Prostate gland (tissue), 2 donors: ENCODE data around the gene CDH16. TPM values are rescaled to one million over a fixed set of nuclear protein-coding genes. Genes with fewer than 3 reads are reported as not detected.

Experiments used
- DNase-seq: peaks from one replicate; pipeline ENCODE4 v3.0.0-alpha.2; 2019; ENCODE audit warnings: low spot score
- H3K27ac ChIP-seq, 2 donors: fragments of 200-600 bp; sonication (generic); 2 replicates each; pipeline ENCODE4 v1.5.1; 2017 to 2019
- H3K27me3 ChIP-seq: fragments of 200-600 bp; sonication (generic); replicated peaks from 2 replicates; pipeline ENCODE4 v1.5.1; 2019; ENCODE audit not compliant: insufficient read depth
- H3K36me3 ChIP-seq, 2 donors: fragments of 200-600 bp; sonication (generic); 1 replicate in 1 of 2; 2 replicates in 1 of 2; pipeline versions ENCODE4 v1.5.1 to v1.8.1; 2017 to 2019
- H3K4me1 ChIP-seq: fragments of 200-600 bp; sonication (generic); replicated peaks from 2 replicates; pipeline ENCODE4 v1.5.1; 2019
- H3K4me3 ChIP-seq, 2 donors: fragments of 200-600 bp; sonication (generic); 2 replicates each; pipeline ENCODE4 v1.5.1; 2017 to 2019
- H3K9me3 ChIP-seq: fragments of 200-600 bp; sonication (generic); 2 replicates; pipeline ENCODE4 v1.5.1; 2017
- POLR2A ChIP-seq: fragments of 450-650 bp; IDR thresholded peaks from one replicate; pipeline ENCODE4 v1.6.1; 2016; ENCODE audit warnings: antibody characterized with exemption, mild to moderate bottlenecking
- POLR2AphosphoS5 ChIP-seq: sonication (generic); formaldehyde crosslinking; IDR thresholded peaks from one replicate; pipeline ENCODE4 v1.6.1; 2017; ENCODE audit warnings: antibody characterized with exemption
- WGBS: methylation state at CpG from one replicate; pipeline ENCODE4 v1.1.5; 2018; 5-methylcytosine and 5-hydroxymethylcytosine counted together
- intact Hi-C: fragments of 100-400 bp; cut with DNase I; formaldehyde crosslinking; loops from one replicate; pipeline ENCODE4 v1.14.2; 2022
- total RNA-seq, 2 donors: library from RNA; depleted of rRNA; stranded (reverse); fragments of >200 nt; gene quantifications; one replicate each; pipeline ENCODE4 v1.1.0, GENCODE V29; 2016
- TF ChIP-seq, protein P1 (sequence below), 4 experiments: fragments of 200-600 bp in 2 of 4; fragments of 450-650 bp in 2 of 4; sonication (generic) in 2 of 4; IDR thresholded peaks; 1 replicate in 3 of 4; 2 replicates in 1 of 4; pipeline ENCODE4 v1.5.1; 2016 to 2019; ENCODE audit warnings: antibody characterized with exemption in 4 of 4, mild to moderate bottlenecking in 2 of 4, moderate library complexity in 2 of 4

Gene CDH16
- total RNA-seq, 2 donors from 2014 or later: not detected

GRCh38 chr16:66920924-66921680 is 2.4 kb upstream of the CDH16 start:
- TF ChIP-seq, protein P1, sequence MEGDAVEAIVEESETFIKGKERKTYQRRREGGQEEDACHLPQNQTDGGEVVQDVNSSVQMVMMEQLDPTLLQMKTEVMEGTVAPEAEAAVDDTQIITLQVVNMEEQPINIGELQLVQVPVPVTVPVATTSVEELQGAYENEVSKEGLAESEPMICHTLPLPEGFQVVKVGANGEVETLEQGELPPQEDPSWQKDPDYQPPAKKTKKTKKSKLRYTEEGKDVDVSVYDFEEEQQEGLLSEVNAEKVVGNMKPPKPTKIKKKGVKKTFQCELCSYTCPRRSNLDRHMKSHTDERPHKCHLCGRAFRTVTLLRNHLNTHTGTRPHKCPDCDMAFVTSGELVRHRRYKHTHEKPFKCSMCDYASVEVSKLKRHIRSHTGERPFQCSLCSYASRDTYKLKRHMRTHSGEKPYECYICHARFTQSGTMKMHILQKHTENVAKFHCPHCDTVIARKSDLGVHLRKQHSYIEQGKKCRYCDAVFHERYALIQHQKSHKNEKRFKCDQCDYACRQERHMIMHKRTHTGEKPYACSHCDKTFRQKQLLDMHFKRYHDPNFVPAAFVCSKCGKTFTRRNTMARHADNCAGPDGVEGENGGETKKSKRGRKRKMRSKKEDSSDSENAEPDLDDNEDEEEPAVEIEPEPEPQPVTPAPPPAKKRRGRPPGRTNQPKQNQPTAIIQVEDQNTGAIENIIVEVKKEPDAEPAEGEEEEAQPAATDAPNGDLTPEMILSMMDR (IDR thresholded peaks at IDR 0.05): no peak
- WGBS: 58% methylated on average over 8 of the region's 9 CpGs
- H3K27me3 ChIP-seq: no peaks in the 10 kb centered on the region
- H3K9me3 ChIP-seq: no peaks in the 10 kb centered on the region
- H3K4me1 ChIP-seq: peaks cover 5% of the 10 kb centered on the region
- intact Hi-C loops: no loop called here
- H3K4me3 ChIP-seq: no peak overlapping the region
- no peak overlapping the region for H3K27ac ChIP-seq
- H3K36me3 ChIP-seq: no peaks in the 10 kb centered on the region
- no peak for DNase-seq

DNA sequence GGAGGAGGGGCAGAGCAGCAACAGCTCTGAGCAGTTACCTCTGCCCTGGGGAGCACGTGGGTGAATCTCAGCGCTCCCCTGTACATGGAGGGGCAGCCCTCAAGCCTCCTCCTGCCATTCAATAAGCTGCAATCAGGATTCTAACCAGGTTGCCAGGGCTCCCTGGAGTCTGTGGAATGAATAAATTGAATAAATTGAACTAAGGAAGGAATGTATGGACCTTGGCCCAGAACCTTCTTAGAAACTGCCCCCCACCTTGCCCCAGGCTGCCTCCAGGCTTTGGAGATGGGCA is 1.6 kb upstream of the CDH16 start:
- intact Hi-C loops: no loop called here
- no peak for DNase-seq
- 45% methylated on average over 2 of the region's 2 CpGs for WGBS
- Histone ChIP-seq H3K27me3 (no peaks in the 10 kb centered on the region), H3K4me3 (no peak overlapping the region), H3K9me3 (no peaks in the 10 kb centered on the region), H3K36me3 (no peaks in the 10 kb centered on the region), H3K27ac (no peak overlapping the region), H3K4me1 (peaks cover 2% of the 10 kb centered on the region)
- TF ChIP-seq, protein P1 (IDR thresholded peaks at IDR 0.05): no peak
- TF ChIP-seq POLR2A (no peak), POLR2AphosphoS5 (no peak)

DNA sequence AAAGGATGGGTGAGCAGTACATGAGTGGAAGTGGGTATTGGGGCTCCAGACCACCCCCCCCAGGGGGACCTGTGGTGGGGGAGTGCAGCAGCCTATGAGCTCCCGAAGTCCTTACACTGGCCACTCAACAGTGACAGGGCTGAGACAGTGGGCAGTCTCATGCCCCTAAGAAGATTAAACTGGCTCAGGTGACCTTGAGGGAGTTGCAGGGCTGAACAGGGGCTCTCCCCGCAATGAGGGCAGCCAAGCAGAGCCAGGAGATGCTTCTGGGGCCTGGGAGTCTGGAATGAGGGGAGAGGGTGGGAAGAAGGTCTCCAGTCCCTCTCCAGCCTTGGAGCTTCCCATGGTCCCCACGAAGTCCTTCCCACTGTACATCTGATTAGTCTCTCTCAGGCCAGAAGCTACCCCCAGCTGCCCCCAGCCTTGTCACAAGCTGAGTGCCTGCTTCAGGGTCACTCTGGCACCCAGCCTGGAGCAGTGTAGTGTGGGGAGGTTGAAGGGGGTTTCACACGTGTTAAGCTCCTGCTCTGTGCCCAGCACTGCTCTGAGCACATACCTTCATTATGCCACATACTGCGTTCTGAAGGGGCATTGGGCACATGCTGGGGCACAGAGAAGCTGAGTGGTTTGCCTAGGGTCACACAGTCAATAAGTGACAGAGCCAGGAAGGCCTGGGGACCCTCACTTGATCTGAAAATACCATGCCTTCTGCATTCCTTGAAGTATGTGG is 1.0 kb upstream of the CDH16 start:
- no peak overlapping the region for H3K27ac ChIP-seq
- no peak for DNase-seq
- H3K4me3 ChIP-seq: no peak overlapping the region
- TF ChIP-seq POLR2A (no peak), POLR2AphosphoS5 (no peak)
- TF ChIP-seq, protein P1 (IDR thresholded peaks at IDR 0.05): no peak
- no peaks in the 10 kb centered on the region for H3K4me1 ChIP-seq
- H3K36me3 ChIP-seq: no peaks in the 10 kb centered on the region
- no peaks in the 10 kb centered on the region for H3K9me3 ChIP-seq
- WGBS: 59% methylated on average over 5 of the region's 5 CpGs
- intact Hi-C loops: no loop called here
- no peaks in the 10 kb centered on the region for H3K27me3 ChIP-seq

GRCh38 chr16:66918355-66918754 is 330 bp downstream of the CDH16 start:
- Histone ChIP-seq H3K36me3 (no peaks in the 10 kb centered on the region), H3K27ac (no peak overlapping the region), H3K4me1 (no peaks in the 10 kb centered on the region), H3K9me3 (no peaks in the 10 kb centered on the region), H3K4me3 (no peak overlapping the region), H3K27me3 (no peaks in the 10 kb centered on the region)
- intact Hi-C loops: no loop called here
- WGBS: 93% methylated on average over 6 of the region's 6 CpGs
- DNase-seq: no peak
- TF ChIP-seq POLR2AphosphoS5: no peak
- TF ChIP-seq POLR2A: no peak
- TF ChIP-seq, protein P1 (IDR thresholded peaks at IDR 0.05): no peak

DNA sequence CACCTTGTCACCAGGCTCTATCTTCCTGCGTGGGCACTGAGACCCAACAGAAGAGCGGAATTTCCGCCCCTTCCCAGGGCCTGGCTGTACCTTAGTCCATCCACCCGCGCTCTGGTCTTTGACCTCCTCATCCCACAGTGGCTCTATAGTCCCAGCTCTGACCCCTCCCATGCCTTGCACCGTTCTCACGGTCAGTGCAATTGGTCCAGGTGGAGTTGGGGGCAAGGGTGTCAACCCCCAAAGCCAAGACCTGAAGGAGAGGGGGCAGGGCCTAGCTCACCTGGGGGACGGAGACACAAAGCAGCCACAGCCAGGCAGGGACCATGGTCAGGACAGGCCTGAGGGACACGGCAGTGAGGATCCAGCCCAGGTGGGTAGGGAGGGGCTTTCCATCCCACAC is 944 bp downstream of the CDH16 start:
- no peaks in the 10 kb centered on the region for H3K9me3 ChIP-seq
- no peak overlapping the region for H3K27ac ChIP-seq
- intact Hi-C loops: no loop called here
- H3K27me3 ChIP-seq: no peaks in the 10 kb centered on the region
- no peak overlapping the region for H3K4me3 ChIP-seq
- no peak for DNase-seq
- WGBS: 81% methylated on average over 9 of the region's 9 CpGs
- no peaks in the 10 kb centered on the region for H3K4me1 ChIP-seq
- H3K36me3 ChIP-seq: no peaks in the 10 kb centered on the region
- no peak for TF ChIP-seq POLR2AphosphoS5
- TF ChIP-seq, protein P1 (IDR thresholded peaks at IDR 0.05): no peak
- TF ChIP-seq POLR2A: no peak
